Stomach (tissue), 4 donors: Measurements from ENCODE around the gene DPY19L2.
"Not testable (repeated sequence)": the region's sequence is repeated elsewhere in the genome, so short reads cannot be mapped to it uniquely, and the experiment has no call there.

ENCODE experiments used
- CTCF ChIP-seq, 7 experiments: fragments of 450-650 bp in 4 of 7; fragments of 200-600 bp in 3 of 7; sonication (generic) in 3 of 7; IDR thresholded peaks; one replicate each; pipeline ENCODE4 v1.5.1; 2016 to 2019; ENCODE audit warnings: antibody characterized with exemption in 7 of 7, control low read depth in 2 of 7, mild to moderate bottlenecking in 1 of 7
- EP300 ChIP-seq: sonication (generic); formaldehyde crosslinking; IDR thresholded peaks from one replicate; pipeline ENCODE4 v1.6.1; 2017; ENCODE audit warnings: antibody characterized with exemption
- POLR2A ChIP-seq, 4 donors: fragments of 450-650 bp; IDR thresholded peaks; one replicate each; pipeline ENCODE4 v1.6.1; 2016; ENCODE audit warnings: antibody characterized with exemption in 4 of 4, control low read depth in 2 of 4, mild to moderate bottlenecking in 1 of 4, moderate library complexity in 1 of 4

DNA sequence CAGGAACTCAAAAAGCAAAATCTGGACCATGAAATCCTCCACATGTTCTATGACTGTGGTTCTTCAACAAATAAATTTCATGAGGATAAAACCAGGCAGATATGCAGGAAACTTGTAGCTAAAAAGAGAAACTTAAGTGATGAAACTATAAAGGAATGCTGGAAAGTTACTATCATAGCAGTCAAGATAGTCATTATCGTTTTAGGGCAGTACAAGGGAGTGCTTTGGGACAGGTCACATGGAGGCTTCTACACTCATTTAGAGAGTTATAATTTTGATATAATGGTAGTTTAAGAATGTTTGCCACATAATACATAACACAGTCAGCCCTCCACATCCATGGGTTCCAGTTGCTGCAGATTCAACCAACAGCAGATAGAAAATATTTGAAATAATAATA is 52.7 kb downstream of the DPY19L2 start:
- not testable (repeated sequence) for TF ChIP-seq CTCF (IDR thresholded peaks at IDR 0.05); EP300; POLR2A (IDR thresholded peaks at IDR 0.05)
